Measurements from ENCODE around the gene ITPR3.

ITPR3 gene

GRCh38 chr6:33638556-33638955, 17.4 kb downstream of the ITPR3 start:
- no peak for DNase-seq (ENCODE audit: low read depth in 2 of 2)

GRCh38 chr6:33639559-33639958, 18.4 kb downstream of the ITPR3 start:
- no peak for DNase-seq (ENCODE audit: low read depth in 2 of 2)

- DNase-seq (ENCODE audit: low read depth in 2 of 2): no peak
Measured at GRCh38 chr6:33640361-33640760, 19.2 kb downstream of the ITPR3 start.

- DNase-seq (ENCODE audit: low read depth in 2 of 2): no peak
Measured at GRCh38 chr6:33641144-33641543, 20.0 kb downstream of the ITPR3 start.

- DNase-seq (ENCODE audit: low read depth in 2 of 2): no peak
Measured at GRCh38 chr6:33641602-33642001, 20.5 kb downstream of the ITPR3 start.

GRCh38 chr6:33642897-33643296, 21.8 kb downstream of the ITPR3 start:
- no peak for DNase-seq (ENCODE audit: low read depth in 2 of 2)

- no peak for DNase-seq (ENCODE audit: low read depth in 2 of 2)
Measured at GRCh38 chr6:33651403-33651802, 30.3 kb downstream of the ITPR3 start.

GRCh38 chr6:33652002-33652401, 30.9 kb downstream of the ITPR3 start:
- no peak for DNase-seq (ENCODE audit: low read depth in 2 of 2)

GRCh38 chr6:33654831-33655554, 33.9 kb downstream of the ITPR3 start:
- no peak for DNase-seq (ENCODE audit: low read depth in 2 of 2)

- DNase-seq (ENCODE audit: low read depth in 2 of 2): no peak
Measured at GRCh38 chr6:33656844-33657243, 35.7 kb downstream of the ITPR3 start.

GRCh38 chr6:33658982-33659689, 38.0 kb downstream of the ITPR3 start:
- no peak for DNase-seq (ENCODE audit: low read depth in 2 of 2)

GRCh38 chr6:33659986-33660385, 38.9 kb downstream of the ITPR3 start:
- DNase-seq (ENCODE audit: low read depth in 2 of 2): no peak

- DNase-seq (ENCODE audit: low read depth in 2 of 2): no peak
Measured at GRCh38 chr6:33661106-33661838, 40.1 kb downstream of the ITPR3 start.

GRCh38 chr6:33662318-33662717, 41.2 kb downstream of the ITPR3 start:
- no peak for DNase-seq (ENCODE audit: low read depth in 2 of 2)

- no peak for DNase-seq (ENCODE audit: low read depth in 2 of 2)
Measured at GRCh38 chr6:33663028-33663427, 41.9 kb downstream of the ITPR3 start.

- DNase-seq (ENCODE audit: low read depth in 2 of 2): no peak
Measured at GRCh38 chr6:33663727-33664449, 42.8 kb downstream of the ITPR3 start.

- DNase-seq (ENCODE audit: low read depth in 2 of 2): no peak
Measured at GRCh38 chr6:33664506-33665057, 43.5 kb downstream of the ITPR3 start.

GRCh38 chr6:33665957-33666356, 44.8 kb downstream of the ITPR3 start:
- DNase-seq (ENCODE audit: low read depth in 2 of 2): no peak

GRCh38 chr6:33667072-33667471, 46.0 kb downstream of the ITPR3 start:
- no peak for DNase-seq (ENCODE audit: low read depth in 2 of 2)

GRCh38 chr6:33667776-33668175, 46.7 kb downstream of the ITPR3 start:
- no peak for DNase-seq (ENCODE audit: low read depth in 2 of 2)

- no peak for DNase-seq (ENCODE audit: low read depth in 2 of 2)
Measured at GRCh38 chr6:33668328-33668727, 47.2 kb downstream of the ITPR3 start.

GRCh38 chr6:33668914-33669313, 47.8 kb downstream of the ITPR3 start:
- peak; percentile 31 to 40 for DNase-seq (ENCODE audit: low read depth in 2 of 2)
